Esophagus mucosa (tissue), 1 donor: Measurements from ENCODE around the gene ZNF367. TPM values are rescaled to one million over a fixed set of nuclear protein-coding genes. Genes with fewer than 3 reads are reported as not detected.

Experiments used
- ATAC-seq: fragments of 200-7000 bp; cut with Tn5 transposase; one replicate; pipeline ENCODE4 v1.9.1; 2020
- total RNA-seq: library from RNA; stranded (reverse); gene quantifications from one replicate; pipeline ENCODE4 v1.2.4, GENCODE V29; 2023
- donor health status: DM: yes; HTN: yes; CAD: no.

Gene ZNF367
- total RNA-seq = 2.8 TPM

GRCh38 chr9:96418083-96418919, at the start of gene ZNF367:
Gene ZNF367, minus strand, starts transcription at chr9:96418370. Its CDS starts 338 bp downstream, at chr9:96418032.
- ATAC-seq = peak; percentile 93

GRCh38 chr9:96467784-96468183, 49.6 kb upstream of the ZNF367 start:
- ATAC-seq = no peak

DNA sequence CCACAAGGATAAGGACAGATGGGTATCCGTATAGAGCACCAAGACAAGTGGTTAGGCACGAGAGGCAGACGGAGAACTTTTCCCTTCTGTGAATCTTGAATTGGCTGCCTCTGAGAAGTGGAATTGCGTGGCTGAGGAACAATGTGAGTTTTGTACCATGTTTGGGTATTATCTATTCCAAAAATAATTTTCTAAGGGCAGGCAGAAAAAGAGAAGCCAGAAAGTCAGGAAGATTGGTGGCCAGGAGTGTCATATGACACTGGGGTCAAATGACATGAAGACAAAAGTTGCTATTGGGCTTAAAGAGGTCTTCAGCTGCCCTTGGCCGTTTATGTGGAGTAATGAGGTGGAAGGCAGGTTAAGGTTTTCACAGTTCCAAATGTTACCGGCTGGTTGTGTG, 46.3 kb upstream of the ZNF367 start:
- ATAC-seq = no peak

DNA sequence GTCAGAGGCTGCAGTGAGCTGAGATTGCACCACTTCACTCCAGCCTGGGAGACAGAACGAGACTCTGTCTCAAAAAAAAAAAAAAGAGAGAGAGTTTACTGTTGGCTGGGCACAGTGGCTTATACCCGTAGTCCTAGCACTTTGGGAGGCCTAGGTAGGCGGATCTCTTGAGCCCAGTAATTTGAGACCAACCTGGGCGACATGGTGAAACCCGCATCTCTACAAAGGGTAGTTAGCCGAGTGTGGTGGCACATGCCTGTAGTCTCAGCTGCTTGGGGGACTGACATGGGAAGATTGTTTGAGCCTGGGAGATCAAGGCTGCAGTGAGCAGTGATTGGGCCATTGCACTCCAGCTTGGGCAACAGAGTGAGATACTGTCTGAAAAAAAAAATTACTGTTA, 44.4 kb upstream of the ZNF367 start:
- ATAC-seq = no peak

- no peak for ATAC-seq
Measured at GRCh38 chr9:96461336-96461735, 43.2 kb upstream of the ZNF367 start.

DNA sequence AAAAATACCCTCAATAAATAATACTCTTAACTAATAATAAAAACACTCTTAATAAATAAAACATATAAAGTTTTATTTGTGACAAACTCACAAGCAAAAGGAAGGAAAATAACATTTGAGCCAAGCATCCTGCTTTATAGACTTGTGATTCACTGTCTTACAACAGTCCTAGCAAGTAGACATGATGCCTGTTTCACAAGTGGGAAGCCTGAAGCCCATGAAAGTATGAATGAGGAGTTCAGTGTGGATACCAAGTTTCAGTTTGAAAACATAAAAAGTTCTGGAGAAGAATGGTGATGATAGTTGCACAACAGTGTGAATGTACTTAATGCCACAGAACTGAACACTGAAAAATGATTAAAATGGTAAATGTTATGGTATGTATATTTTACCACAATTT, 42.7 kb upstream of the ZNF367 start:
- ATAC-seq = no peak

GRCh38 chr9:96460470-96460869, 42.3 kb upstream of the ZNF367 start:
- ATAC-seq = no peak

DNA sequence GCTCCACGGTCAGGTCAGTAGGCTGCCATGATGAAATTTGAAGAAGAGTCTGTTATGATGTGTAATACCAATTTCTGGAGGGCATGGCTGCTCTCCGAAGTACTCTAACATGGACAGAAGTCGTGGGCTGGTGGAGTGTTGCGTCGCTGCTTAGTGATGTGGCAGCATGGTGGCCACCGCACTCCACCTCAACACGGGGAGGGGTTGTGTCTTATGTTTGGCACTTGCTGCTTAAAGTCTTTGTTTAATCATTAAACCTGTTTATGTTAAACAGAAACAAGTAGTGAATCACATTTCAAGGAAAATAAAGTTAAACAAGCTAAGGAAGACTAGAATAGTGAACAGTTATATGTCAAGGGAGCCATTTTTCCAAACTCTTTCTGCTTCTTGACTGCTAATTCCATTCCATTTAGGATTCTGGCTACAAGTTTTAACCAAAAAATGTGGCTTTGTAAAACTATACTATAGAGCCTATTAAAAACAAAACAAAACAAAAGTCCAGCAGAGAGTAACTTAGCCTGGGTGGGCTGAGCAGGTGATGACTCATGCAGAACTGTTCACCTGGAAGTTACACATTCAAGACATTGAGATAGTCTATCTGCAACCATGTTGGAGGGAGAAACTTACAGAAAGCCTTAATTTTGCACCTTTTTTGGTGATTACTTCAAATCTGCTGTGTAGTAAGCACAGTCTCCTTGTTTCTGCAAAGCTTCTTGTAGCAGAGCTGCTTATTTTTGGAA, 41.3 kb upstream of the ZNF367 start:
- no peak for ATAC-seq

DNA sequence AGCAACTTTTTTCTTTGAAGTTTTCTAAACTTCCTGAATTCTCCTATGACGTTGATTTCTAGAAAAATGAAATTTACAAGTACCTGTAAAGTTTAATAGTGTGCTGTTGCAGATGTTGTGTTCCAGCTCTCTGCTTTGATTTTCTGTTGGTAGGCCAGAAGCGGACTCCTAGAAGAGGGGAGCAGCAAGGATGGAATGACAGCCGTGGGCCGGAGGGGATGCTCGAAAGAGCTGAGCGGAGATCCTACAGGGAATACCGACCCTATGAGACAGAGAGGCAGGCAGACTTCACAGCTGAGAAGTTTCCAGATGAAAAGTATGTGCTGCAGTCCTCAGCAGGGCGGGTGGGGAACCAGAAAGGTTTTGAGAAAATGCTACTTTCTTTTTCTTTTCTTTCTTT, 40.1 kb upstream of the ZNF367 start:
- no peak for ATAC-seq

DNA sequence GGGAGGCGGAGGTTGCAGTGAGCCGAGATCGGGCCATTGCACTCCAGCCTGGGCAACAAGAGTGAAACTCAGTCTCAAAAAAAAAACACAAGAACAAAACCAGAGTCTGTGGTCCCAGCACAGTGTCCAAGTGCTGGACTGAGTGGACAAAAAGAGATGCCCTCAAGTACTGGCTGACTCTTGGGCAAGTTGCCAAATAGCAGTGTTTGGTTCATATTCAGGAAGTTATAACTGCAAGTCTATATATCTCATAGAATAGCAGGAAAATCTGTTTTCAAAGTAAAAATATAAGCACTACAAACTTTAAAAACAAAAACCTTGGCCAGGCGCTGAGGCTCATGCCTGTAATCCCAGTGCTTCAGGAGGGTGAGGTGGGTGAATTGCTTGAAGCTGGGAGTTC, 39.1 kb upstream of the ZNF367 start:
- no peak for ATAC-seq

GRCh38 chr9:96453625-96454024, 35.5 kb upstream of the ZNF367 start:
- ATAC-seq = no peak

- ATAC-seq = peak; percentile 33
Measured at GRCh38 chr9:96450613-96451528, 32.7 kb upstream of the ZNF367 start.

- peak; percentile 99 for ATAC-seq
Measured at GRCh38 chr9:96449845-96450612, 31.9 kb upstream of the ZNF367 start, which contains the start of gene HABP4. Gene HABP4, plus strand, starts transcription at chr9:96450169. Its CDS starts 111 bp downstream, at chr9:96450280.

DNA sequence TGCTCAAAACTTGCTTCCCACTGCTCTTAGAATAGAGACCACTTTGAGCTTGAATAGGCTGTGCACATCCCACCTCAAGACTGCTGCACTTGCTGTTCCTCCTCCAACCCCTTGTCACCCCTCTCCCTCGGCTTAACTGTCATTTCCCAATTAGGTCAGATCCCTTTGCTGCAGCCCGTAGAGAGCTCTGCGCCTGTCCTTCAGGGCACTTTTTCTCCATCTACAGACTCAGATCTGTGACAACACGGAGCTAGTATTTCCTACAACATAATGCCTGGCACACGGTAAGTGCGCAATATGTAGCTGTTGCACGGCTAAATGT, 31.3 kb upstream of the ZNF367 start:
- ATAC-seq = no peak

GRCh38 chr9:96448546-96449170, 30.5 kb upstream of the ZNF367 start:
- no peak for ATAC-seq

- ATAC-seq = no peak
Measured at GRCh38 chr9:96447406-96447805, 29.2 kb upstream of the ZNF367 start.

GRCh38 chr9:96442491-96442890, 24.3 kb upstream of the ZNF367 start:
- ATAC-seq = no peak

DNA sequence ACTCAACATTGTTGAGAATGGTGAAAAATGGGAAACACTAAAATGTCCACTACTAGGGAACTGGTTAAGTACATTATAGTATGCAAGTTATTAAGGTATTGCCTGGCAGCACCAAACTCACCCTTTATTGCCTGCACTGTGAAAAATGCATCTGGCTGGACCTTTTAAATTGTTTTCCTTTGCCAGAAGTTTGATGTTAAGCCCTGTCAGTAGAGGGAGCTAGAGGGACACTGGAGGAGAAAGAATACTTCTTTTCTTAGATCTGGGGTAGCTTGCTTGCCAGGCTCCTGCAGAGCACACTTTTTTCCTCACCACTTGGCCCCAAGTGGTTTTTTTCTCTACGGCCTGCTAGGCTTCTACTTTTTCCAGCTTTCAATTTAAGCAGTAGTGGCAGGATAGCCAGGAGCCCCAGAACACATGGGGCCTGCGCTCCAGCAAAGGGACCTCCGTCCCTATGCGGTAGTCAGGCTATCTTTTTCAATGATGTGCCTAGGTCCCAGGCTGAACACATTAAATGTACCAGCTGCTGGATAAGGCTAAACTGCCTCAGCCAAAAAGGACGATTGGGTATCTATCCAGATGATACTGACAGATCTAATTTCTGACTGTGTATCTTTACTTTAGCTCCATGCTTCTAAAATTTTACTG, 23.8 kb upstream of the ZNF367 start:
- ATAC-seq = peak; percentile 29

GRCh38 chr9:96440671-96441199, 22.6 kb upstream of the ZNF367 start:
- ATAC-seq = no peak

- no peak for ATAC-seq
Measured at GRCh38 chr9:96437454-96437853, 19.3 kb upstream of the ZNF367 start.
